ENCODE measurements around the gene GCLM.
A peak's percentile ranks its signal among the peaks of the same experiment; 100 is the strongest.
"Not testable (repeated sequence)": the region's sequence is repeated elsewhere in the genome, so short reads cannot be mapped to it uniquely, and the experiment has no call there.

Gene GCLM

DNA sequence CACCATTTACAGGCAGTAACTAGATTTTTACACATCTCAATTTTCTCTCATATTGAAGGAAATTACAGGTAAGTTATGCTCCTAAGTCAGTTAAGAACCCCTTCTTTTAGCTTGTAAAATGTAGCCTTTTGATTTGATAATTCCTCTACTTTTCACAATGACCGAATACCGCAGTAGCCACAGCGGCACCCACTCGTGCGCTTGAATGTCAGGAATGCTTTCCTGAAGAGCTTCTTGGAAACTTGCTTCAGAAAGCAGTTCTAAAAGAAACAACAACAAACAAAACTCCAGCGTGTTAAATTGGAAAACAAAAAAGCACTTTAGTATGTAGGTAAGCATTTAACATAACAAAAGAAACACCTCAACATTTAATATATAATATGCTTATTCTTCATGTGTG is 20.3 kb downstream of the GCLM start:
- DNase-seq (ENCODE audit: low read depth) = no peak

DNA sequence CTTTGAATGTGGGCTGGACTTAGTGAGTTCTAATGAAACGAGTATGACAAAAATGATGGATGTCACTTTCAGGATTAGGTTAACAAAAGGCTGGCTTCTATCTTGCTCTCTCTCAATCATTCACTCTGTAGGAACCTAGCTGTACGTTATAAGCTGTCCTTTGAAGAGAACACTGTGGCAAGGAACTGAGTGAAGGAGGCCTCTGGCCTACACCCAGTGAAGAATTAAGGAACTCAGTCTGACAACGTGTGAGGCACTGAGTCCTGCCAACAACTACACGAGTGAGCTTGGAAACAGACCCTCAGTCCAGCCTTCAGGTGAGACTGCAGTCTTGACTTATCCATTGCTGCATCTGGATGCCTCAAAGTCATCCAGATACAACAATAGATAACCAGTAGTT is 27.0 kb downstream of the GCLM start:
- no peak for DNase-seq (ENCODE audit: low read depth)

GRCh38 chr1:93880731-93881130 is 28.5 kb downstream of the GCLM start:
- no peak for DNase-seq (ENCODE audit: low read depth)

DNA sequence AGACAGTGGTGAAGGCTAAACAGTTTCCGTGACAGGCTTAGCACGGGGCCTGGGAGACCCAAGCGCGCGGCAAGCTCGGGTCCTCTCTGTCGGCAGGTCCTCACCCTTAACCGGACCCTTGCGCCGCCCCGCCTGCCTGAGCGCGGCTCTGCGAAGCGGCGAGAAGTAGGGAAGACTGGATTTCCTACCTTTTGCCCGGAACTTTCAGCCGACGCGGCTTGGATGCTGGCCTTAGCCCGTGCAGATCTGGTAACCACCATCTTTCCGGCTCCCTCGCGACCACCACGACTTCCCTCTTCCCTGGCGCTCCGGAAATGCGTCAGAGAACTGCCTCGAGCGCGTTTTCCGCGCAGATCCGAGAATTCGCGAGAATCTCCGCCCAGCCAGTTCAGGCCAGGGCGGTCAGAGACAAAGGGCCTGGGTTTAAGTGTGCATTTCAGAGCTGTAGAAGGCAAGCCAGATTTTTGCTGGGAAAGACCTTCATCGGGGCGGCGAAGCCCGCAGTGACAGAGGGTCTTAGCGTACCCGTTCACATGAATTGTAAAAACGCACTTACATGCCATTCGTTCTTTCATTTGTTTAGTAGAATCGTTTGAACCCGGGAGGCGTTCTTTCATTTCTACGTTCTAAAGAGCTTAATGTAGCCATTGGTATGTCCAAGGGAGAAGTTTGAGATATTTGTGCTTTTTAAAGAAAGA is 30.2 kb downstream of the GCLM start, which contains the start of gene DNTTIP2:
Gene DNTTIP2 (minus strand): TSS at position 318 of the 698 bp plus-strand sequence. CDS start 58 bp downstream, at position 260.
- peak; percentile 84 for DNase-seq (ENCODE audit: low read depth)

DNA sequence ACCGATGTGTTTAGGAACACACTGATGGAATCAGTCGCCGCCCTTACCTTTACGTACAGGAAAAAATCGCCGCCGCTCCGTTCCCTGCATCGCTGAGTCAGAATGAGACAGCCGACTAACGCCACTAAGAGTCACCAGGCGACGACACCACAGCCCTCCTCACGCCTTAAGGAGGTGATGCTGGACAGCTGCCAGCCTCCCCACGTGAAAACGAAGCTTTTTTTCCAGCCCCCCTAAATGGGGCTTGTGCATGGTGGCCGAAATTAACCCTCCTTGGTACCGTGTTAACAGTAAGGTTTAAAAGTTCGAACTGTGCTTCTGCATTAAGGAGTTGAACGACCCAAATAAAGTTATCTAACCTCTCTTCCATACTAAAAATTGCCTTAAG is 30.7 kb downstream of the GCLM start:
- DNase-seq (ENCODE audit: low read depth) = peak; percentile 55

DNA sequence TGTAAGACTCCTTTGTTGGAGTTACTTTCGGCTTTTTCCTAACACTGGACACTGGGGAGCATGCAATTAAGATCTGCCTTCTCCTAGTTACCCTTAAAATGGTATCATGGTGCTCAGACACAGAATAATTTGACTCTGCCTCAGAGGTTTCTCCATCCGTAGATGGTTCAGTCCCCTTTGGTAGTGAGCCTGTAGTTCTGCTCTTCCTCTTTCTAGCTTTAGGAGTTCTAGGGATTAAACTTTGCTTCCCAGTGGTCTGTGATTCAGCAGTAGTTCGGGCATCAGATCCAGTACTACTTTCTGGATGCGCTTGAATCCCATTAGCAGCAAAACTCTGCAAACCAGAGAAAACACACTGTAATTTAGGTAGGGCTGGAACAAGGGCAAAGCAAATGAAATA is 31.7 kb downstream of the GCLM start:
- DNase-seq (ENCODE audit: low read depth) = no peak

GRCh38 chr1:93876244-93876643 is 33.0 kb downstream of the GCLM start:
- no peak for DNase-seq (ENCODE audit: low read depth)

- DNase-seq (ENCODE audit: low read depth) = no peak
Measured at GRCh38 chr1:93874025-93874651, 35.1 kb downstream of the GCLM start.

DNA sequence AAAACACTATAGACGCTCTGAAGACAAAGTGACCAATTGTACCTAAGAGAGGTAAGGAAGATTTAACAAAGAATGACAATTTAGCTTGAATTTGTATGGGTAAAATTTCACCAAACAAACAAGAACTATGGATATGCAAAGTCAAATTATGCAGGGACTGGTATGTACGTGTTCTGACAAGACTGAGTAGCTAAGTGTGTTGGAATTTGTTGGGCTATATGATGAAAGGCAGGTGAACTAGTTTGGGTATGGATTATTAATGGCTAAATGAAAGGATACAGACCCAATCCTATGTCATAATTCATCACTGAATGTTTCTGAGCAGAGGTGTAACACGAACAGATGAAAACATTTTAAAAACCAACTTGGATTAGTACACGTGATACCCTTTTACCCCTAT is 37.9 kb downstream of the GCLM start:
- DNase-seq (ENCODE audit: low read depth) = no peak

- no peak for DNase-seq (ENCODE audit: low read depth)
Measured at GRCh38 chr1:93869653-93870052, 39.6 kb downstream of the GCLM start.

- DNase-seq (ENCODE audit: low read depth) = not testable (repeated sequence)
Measured at GRCh38 chr1:93868492-93868891, 40.7 kb downstream of the GCLM start.

- DNase-seq (ENCODE audit: low read depth) = no peak
Measured at GRCh38 chr1:93865253-93865652, 44.0 kb downstream of the GCLM start.

DNA sequence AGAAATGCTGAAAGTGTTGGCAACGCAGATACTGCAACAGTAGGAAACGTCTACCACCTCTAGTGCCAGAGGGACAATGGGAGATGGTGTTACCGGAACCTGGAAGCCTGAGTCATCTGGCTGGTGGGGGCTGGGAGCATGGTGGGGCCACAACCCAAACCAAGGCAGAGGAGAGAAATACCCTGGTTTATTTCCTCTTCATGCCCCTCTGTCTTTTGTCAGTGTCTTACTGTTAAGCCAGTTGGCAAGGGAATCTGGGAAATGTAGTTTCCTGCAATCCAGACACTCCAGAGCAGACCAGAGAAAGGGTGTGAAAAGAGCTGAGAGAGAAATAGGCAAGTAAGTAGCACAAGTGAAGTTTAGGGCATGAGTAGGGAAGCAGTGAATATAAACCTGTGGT is 45.1 kb downstream of the GCLM start:
- DNase-seq (ENCODE audit: low read depth) = no peak

DNA sequence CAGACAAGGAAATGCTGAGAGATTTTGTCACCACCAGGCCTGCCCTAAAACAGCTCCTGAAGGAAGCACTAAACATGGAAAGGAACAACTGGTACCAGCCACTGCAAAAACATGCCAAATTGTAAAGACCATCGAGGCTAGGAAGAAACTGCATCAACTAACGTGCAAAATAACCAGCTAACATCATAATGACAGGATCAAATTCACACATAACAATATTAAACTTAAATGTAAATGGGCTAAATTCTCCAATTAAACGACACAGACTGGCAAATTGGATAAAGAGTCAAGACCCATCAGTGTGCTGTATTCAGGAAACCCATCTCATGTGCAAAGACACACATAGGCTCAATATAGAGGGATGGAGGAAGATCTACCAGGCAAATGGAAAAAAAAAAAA is 51.6 kb downstream of the GCLM start:
- not testable (repeated sequence) for DNase-seq (ENCODE audit: low read depth)

DNA sequence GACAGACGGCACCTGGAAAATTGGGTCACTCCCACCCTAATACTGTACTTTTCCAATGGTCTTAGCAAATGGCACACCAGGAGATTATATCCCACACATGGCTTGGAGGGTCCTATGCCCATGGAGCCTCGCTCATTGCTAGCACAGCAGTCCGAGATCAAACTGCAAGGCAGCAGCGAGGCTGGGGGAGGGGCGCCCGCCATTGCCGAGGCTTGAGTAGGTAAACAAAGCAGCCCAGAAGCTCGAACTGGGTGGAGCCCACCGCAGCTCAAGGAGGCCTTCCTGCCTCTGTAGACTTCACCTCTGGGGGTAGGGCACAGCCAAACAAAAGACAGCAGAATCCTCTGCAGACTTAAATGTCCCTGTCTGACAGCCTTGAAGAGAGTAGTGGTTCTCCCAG is 53.2 kb downstream of the GCLM start:
- not testable (repeated sequence) for DNase-seq (ENCODE audit: low read depth)

DNA sequence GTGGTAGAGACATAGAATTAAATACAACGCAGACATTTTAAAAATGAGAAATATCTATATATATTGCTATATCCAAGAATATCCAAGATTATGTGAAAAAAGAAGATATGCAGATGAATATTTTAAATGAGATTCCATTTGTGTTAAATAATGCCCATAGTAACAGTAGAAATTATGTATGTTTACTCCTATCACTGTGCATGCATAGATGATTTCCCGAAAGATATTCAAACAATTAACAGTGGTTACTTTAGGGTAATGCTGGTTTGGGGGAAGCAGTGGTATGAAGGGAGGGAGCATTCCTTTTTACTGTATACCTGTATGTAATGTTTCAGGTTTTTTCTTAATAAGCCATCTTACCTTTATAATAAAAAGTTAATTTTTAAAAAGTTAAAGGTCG is 55.3 kb downstream of the GCLM start:
- no peak for DNase-seq (ENCODE audit: low read depth)

DNA sequence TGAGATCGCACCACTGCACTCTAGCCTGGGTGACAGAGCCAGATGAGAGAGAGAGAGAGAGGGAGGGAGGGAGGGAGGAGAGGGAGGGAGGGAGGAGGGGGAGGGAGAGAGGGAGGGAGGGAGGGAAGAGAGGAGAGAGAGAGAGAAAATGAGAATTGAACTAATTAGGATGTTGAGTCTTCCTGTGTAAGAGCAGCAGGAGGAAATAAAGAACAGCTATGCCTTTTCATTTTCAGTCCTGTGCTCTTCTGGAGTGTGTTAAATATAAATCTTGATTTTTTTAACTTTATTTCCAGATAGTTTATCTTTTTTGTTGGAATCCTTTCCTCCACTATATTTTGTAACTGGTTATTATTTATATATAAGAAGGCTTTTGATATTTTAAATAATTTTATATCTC is 57.4 kb downstream of the GCLM start:
- DNase-seq (ENCODE audit: low read depth) = no peak

DNA sequence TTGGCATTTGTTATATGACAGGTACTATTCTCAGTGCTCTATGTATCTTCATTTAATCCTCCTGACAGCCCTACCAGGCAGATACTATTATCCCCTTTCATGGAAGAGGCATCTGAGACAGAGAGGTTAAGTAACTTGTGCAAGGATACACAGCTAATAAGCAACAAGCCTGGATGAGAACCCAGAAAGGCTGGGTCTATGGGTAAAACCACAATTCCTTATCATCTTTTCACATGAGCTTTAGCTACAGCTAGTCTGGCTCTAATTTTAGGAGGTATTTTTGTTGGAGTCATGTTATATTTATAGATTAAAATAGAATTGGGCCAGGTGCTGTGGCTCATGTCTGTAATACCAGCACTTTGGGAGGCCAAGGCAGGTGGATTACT is 57.9 kb downstream of the GCLM start:
- DNase-seq (ENCODE audit: low read depth) = no peak

- DNase-seq (ENCODE audit: low read depth) = peak; percentile 40
Measured at GRCh38 chr1:93850687-93851326, 58.4 kb downstream of the GCLM start.

DNA sequence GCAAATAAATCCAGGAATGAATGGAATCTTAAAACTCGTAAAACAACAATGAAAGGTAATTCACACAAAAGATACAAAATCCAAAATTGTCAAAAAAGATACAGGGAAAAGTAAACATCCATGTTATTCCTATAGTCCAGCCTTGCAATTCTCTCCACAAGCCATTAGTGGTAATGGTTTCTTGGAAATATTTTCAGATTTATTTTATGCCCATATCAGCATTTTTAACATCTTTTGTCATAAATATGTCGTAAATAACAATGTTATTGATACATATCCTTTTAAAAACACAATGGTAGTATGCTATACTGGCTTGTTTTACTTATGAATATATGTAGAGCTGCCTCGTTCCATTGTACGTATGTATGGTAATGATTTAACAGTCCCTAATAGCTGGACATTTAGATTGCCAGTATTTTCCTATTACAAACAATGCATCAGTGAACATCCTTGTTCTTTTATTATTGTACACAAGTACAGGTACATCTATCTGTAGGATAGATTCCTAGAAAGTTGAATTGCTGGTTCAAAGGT is 60.8 kb downstream of the GCLM start:
- DNase-seq (ENCODE audit: low read depth) = no peak

- peak; percentile 38 for DNase-seq (ENCODE audit: low read depth)
Measured at GRCh38 chr1:93847811-93848288, 61.4 kb downstream of the GCLM start.

DNA sequence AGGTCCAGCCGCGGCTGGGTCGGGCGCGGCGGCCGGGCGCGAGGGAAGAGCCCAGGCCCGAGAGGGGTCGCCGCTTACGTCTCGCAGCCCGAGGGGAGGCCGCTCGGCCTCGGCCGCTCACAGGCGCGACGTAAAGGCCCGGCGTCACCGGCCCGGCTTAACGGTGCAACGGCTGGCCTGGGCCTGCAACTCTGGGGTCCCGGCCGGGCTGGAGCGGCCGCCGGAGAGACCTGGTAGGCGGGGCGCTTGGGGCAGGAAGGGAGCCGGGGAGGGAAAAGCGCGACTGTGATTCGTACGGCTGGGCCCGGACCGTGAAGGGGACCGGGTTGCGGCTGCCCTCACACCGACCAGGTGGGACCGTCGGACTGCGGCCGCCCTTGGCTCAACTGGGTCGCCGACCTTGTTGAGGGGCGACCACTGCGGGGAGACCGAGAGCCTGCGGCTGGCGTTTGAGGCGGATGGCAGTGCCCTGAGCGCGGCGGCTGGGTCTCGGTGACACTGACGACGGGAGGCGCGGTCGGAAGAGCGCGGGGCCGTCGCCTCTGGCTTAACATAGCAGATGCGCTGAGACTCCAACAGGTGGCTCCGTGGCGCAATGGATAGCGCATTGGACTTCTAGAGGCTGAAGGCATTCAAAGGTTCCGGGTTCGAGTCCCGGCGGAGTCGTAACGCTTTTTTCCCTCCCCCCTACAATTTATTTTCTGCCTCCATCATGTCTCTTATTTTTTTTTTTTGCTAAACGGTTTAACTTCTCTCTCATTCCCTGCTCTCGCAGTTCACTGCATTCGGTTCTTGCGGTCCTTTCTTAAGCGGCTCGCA is 62.0 kb downstream of the GCLM start:
- peak; percentile 73 for DNase-seq (ENCODE audit: low read depth)

Measured in stimulated activated CD8-positive, alpha-beta memory T cell treated with anti-CD3 and anti-CD28 coated beads, Interleukin-4, amount 100 ng/mL, for 24 hours (primary cell).